Upper lobe of left lung (tissue), 6 donors: ENCODE results near the gene IPPK. TPM values are rescaled to one million over a fixed set of nuclear protein-coding genes. Genes with fewer than 3 reads are reported as not detected.
"Not testable (repeated sequence)": the region's sequence is repeated elsewhere in the genome, so short reads cannot be mapped to it uniquely, and the experiment has no call there.

Source experiments
- ATAC-seq, 2 donors: fragments of 200-7000 bp; cut with Tn5 transposase; one replicate each; pipeline ENCODE4 v1.9.1; 2022; ENCODE audit warnings: mild to moderate bottlenecking in 2 of 2, moderate library complexity in 2 of 2; ENCODE audit not compliant: low FRiP score in 2 of 2
- DNase-seq, 2 donors: peaks; one replicate each; pipeline ENCODE4 v3.0.0-alpha.2; 2019 to 2020
- H3K27ac ChIP-seq, 4 donors: fragments of 200-600 bp; sonication (generic); one replicate each; pipeline ENCODE4 v1.5.1; 2016 to 2019
- H3K27me3 ChIP-seq, 4 donors: fragments of 200-600 bp; sonication (generic); one replicate each; pipeline ENCODE4 v1.5.1; 2017 to 2019
- H3K36me3 ChIP-seq, 4 donors: fragments of 200-600 bp; sonication (generic); one replicate each; pipeline ENCODE4 v1.5.1; 2016 to 2019
- H3K4me1 ChIP-seq, 4 donors: fragments of 200-600 bp; sonication (generic); one replicate each; pipeline ENCODE4 v1.5.1; 2018 to 2019
- H3K4me3 ChIP-seq, 4 donors: fragments of 200-600 bp; sonication (generic); one replicate each; pipeline ENCODE4 v1.5.1; 2017 to 2019; ENCODE audit warnings: mild to moderate bottlenecking in 2 of 4, moderate library complexity in 1 of 4
- H3K9me3 ChIP-seq, 4 donors: fragments of 200-600 bp; sonication (generic); one replicate each; pipeline ENCODE4 v1.5.1; 2018 to 2019
- EP300 ChIP-seq, 4 donors: sonication (generic); formaldehyde crosslinking; IDR thresholded peaks; one replicate each; pipeline ENCODE4 v1.5.1; 2017; ENCODE audit warnings: antibody characterized with exemption in 4 of 4, control low read depth in 2 of 4
- POLR2A ChIP-seq, 4 donors: fragments of 450-650 bp; IDR thresholded peaks; one replicate each; pipeline ENCODE4 v1.5.1; 2016 to 2017; ENCODE audit warnings: antibody characterized with exemption in 4 of 4, mild to moderate bottlenecking in 2 of 4
- POLR2AphosphoS5 ChIP-seq, 2 donors: sonication (generic); formaldehyde crosslinking; IDR thresholded peaks; one replicate each; pipeline ENCODE4 v1.5.1; 2017; ENCODE audit warnings: antibody characterized with exemption in 2 of 2
- WGBS, 2 donors: methylation state at CpG; one replicate each; pipeline ENCODE4 v1.1.5; 2017 to 2018; 5-methylcytosine and 5-hydroxymethylcytosine counted together
- total RNA-seq, 6 donors: library from RNA; depleted of rRNA in 4 of 6; stranded (reverse); fragments of >200 nt in 4 of 6; gene quantifications; one replicate each; pipeline versions ENCODE4 v1.1.0 to v1.2.1, GENCODE V29; 2016 to 2021
- TF ChIP-seq, protein P1 (sequence below), 6 experiments: fragments of 450-650 bp in 4 of 6; fragments of 200-600 bp in 2 of 6; sonication (generic) in 2 of 6; IDR thresholded peaks; one replicate each; pipeline ENCODE4 v1.5.1; 2016 to 2019; ENCODE audit warnings: antibody characterized with exemption in 6 of 6
- donor health status: DM: no; HTN: no; CAD: no; lungs with moderate emphysema.
- donor health status: DM: no; HTN: yes; CAD: no; lungs with severe emphysema.

The IPPK gene
- total RNA-seq, 6 donors from 2014 or later, result 4.7 to 16.6 (median 6.5) TPM

DNA sequence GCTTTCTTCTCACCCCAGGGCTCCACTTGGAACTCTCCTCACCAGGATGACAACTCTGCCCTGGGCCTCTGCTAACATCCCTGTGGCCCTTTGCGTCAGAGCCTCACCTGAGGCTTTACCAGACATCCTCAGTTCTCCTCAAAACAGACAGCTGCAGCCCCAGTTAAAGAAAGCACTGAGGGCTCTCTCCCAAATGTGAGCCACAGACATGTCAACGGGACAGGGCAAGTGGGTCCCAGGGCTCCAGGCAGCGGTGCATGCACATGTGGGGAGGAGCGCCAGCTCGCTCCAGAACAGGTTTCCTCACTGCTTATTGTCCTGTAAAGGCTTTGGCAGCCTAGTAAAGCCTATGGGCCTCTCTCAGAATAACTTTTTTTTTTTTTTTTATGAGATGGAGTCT, 37.3 kb downstream of the IPPK start:
- 98 to 100% methylated on average over 5 of the region's 5 CpGs for WGBS, 2 donors
- H3K36me3 ChIP-seq, result peaks cover under 1 to 71% (median 52%) of the 10 kb centered on the region in 4 donors
- no peak for DNase-seq

GRCh38 chr9:92631452-92632343, 38.2 kb downstream of the IPPK start:
- DNase-seq, result no peak
- peaks cover 0 to 61% (median 43%) of the 10 kb centered on the region in 4 donors for H3K36me3 ChIP-seq
- no peak for TF ChIP-seq EP300 (IDR thresholded peaks at IDR 0.05)
- no peak for TF ChIP-seq POLR2AphosphoS5 (IDR thresholded peaks at IDR 0.05)
- TF ChIP-seq, protein P1, sequence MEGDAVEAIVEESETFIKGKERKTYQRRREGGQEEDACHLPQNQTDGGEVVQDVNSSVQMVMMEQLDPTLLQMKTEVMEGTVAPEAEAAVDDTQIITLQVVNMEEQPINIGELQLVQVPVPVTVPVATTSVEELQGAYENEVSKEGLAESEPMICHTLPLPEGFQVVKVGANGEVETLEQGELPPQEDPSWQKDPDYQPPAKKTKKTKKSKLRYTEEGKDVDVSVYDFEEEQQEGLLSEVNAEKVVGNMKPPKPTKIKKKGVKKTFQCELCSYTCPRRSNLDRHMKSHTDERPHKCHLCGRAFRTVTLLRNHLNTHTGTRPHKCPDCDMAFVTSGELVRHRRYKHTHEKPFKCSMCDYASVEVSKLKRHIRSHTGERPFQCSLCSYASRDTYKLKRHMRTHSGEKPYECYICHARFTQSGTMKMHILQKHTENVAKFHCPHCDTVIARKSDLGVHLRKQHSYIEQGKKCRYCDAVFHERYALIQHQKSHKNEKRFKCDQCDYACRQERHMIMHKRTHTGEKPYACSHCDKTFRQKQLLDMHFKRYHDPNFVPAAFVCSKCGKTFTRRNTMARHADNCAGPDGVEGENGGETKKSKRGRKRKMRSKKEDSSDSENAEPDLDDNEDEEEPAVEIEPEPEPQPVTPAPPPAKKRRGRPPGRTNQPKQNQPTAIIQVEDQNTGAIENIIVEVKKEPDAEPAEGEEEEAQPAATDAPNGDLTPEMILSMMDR (IDR thresholded peaks at IDR 0.05), result no peak
- no peak for TF ChIP-seq POLR2A (IDR thresholded peaks at IDR 0.05)
- H3K27ac ChIP-seq, result no peak overlapping the region
- peaks cover 0 to 6% (median 0%) of the 10 kb centered on the region in 4 donors for H3K4me1 ChIP-seq
- no peaks in the 10 kb centered on the region for H3K9me3 ChIP-seq
- 89 to 93% methylated on average over 13 of the region's 13 CpGs for WGBS, 2 donors
- H3K4me3 ChIP-seq, result no peak overlapping the region
- H3K27me3 ChIP-seq, result no peaks in the 10 kb centered on the region
- ATAC-seq, result no peak

More for the DNA sequence above, 37.3 kb downstream of the IPPK start:
- no peaks in the 10 kb centered on the region for H3K27me3 ChIP-seq
- H3K27ac ChIP-seq, result no peak overlapping the region
- no peak for ATAC-seq
- no peaks in the 10 kb centered on the region for H3K9me3 ChIP-seq
- H3K4me1 ChIP-seq, result peaks cover 0 to 6% (median 0%) of the 10 kb centered on the region in 4 donors
- TF ChIP-seq, protein P1 (IDR thresholded peaks at IDR 0.05), result no peak
- no peak for TF ChIP-seq POLR2A (IDR thresholded peaks at IDR 0.05)
- no peak overlapping the region for H3K4me3 ChIP-seq

- no peak for TF ChIP-seq EP300 (IDR thresholded peaks at IDR 0.05)
- no peak for TF ChIP-seq POLR2A (IDR thresholded peaks at IDR 0.05)
- TF ChIP-seq POLR2AphosphoS5 (IDR thresholded peaks at IDR 0.05), result no peak
- TF ChIP-seq, protein P1 (IDR thresholded peaks at IDR 0.05), result no peak
- ATAC-seq (no peak), DNase-seq (no peak)
- WGBS, 2 donors, result 78 to 80% methylated on average over 5 of the region's 5 CpGs
- Histone ChIP-seq H3K4me1 (no peaks in the 10 kb centered on the region), H3K27me3 (no peaks in the 10 kb centered on the region), H3K27ac (no peak overlapping the region), H3K9me3 (no peaks in the 10 kb centered on the region), H3K4me3 (no peak overlapping the region), H3K36me3 (peaks cover 0 to 45% (median 18%) of the 10 kb centered on the region in 4 donors)
Observed at GRCh38 chr9:92627651-92628050, 42.3 kb downstream of the IPPK start.

DNA sequence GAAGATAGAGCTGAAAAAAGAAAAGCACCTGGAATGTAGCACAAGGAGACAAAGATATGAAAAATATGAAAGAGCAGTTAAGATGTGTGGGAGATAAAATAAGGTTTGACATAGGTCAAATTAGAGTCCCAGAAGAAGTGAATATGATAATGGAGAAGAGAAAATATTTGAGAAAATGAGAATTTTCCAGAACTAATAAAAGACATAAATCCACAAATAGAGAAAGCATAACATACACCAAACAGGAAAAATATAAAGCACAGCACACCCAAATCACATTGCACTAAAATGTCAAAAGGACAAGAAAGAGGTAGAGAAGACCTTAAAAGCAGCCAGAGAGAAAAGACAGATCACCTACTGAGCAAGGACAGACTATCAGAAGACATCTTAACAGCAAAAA, 43.4 kb downstream of the IPPK start:
- H3K9me3 ChIP-seq, result no peaks in the 10 kb centered on the region
- no peaks in the 10 kb centered on the region for H3K4me1 ChIP-seq
- no peaks in the 10 kb centered on the region for H3K27me3 ChIP-seq
- TF ChIP-seq POLR2A (IDR thresholded peaks at IDR 0.05) (no peak), EP300 (IDR thresholded peaks at IDR 0.05) (no peak), POLR2AphosphoS5 (IDR thresholded peaks at IDR 0.05) (no peak)
- TF ChIP-seq, protein P1 (IDR thresholded peaks at IDR 0.05), result no peak
- H3K4me3 ChIP-seq, result no peak overlapping the region
- H3K27ac ChIP-seq, result no peak overlapping the region
- no peak for ATAC-seq
- H3K36me3 ChIP-seq, result peaks cover 0 to 34% (median 9%) of the 10 kb centered on the region in 4 donors
- no peak for DNase-seq

DNA sequence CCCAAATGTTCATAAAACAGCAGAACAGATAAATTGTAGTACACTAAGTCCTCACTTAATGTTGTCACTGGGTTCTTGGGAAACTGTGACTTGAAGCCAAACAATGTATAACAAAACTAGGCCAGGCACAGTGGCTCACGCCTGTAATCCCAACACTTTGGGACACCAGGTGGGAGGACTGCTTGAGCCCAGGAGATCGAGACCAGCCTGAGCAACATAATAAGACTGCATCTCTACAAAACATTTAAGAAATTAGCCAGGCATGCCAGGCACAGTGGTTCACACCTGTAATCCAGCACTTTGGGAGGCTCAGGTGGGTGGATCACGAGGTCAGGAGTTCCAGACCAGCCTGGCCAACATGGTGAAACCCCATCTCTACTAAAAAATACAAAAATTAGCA, 46.0 kb downstream of the IPPK start:
- H3K4me3 ChIP-seq, H3K27ac ChIP-seq, H3K27me3 ChIP-seq, H3K4me1 ChIP-seq, DNase-seq, H3K9me3 ChIP-seq, ATAC-seq: not testable (repeated sequence)
- peaks cover 0 to 38% (median 9%) of the 10 kb centered on the region in 4 donors for H3K36me3 ChIP-seq
- WGBS, 2 donors, result 93 to 97% methylated on average over 3 of the region's 3 CpGs
